B cell (primary cell): ENCODE data around the gene CDS1. TPM values are rescaled to one million over a fixed set of nuclear protein-coding genes. Genes with fewer than 3 reads are reported as not detected.

Source experiments
- ATAC-seq: fragments of 200-7000 bp; cut with Tn5 transposase; one replicate; pipeline ENCODE4 v1.10.0; 2021; ENCODE audit warnings: low read depth, mild to moderate bottlenecking, moderate number of reproducible peaks, moderate library complexity
- CTCF ChIA-PET: fragments of 350-600 bp; sonication (Branson Sonifier 250); formaldehyde crosslinking; loops from one replicate; lab custom pipeline; 2021; ENCODE audit warnings: antibody characterized with exemption, inconsistent platforms; lab: Charles Lee
- POLR2A ChIA-PET: fragments of 350-600 bp; sonication (Branson Sonifier 250); formaldehyde crosslinking; loops from one replicate; lab custom pipeline; 2021; ENCODE audit warnings: antibody characterized with exemption; lab: Charles Lee
- DNase-seq: peaks from one replicate; pipeline ENCODE4 v3.0.0; 2013
- H2AFZ ChIP-seq: 2 replicates; pipeline ENCODE4 v1.6.1; 2012; ENCODE audit warnings: mild to moderate bottlenecking, low read depth, low read length; ENCODE audit not compliant: insufficient read depth, poor library complexity, severe bottlenecking
- H3K27ac ChIP-seq, 2 donors: 1 replicate in 1 of 2; 2 replicates in 1 of 2; pipeline ENCODE4 v1.5.1; 2012 to 2013; ENCODE audit warnings: low read length in 2 of 2, mild to moderate bottlenecking in 2 of 2, moderate library complexity in 1 of 2
- H3K27me3 ChIP-seq, 4 experiments: fragments of 200-600 bp in 1 of 4; sonication (generic) in 1 of 4; replicated peaks in 1 of 4; 1 replicate in 2 of 4; 2 replicates in 2 of 4; pipeline versions ENCODE4 v1.6.1 to v1.7.0; 2013 to 2016; ENCODE audit warnings: low read length in 3 of 4, mild to moderate bottlenecking in 2 of 4, mixed read lengths in 1 of 4, moderate library complexity in 1 of 4; ENCODE audit not compliant: insufficient read depth in 4 of 4, control insufficient read depth in 3 of 4; ENCODE audit errors: control extremely low read depth in 1 of 4
- H3K36me3 ChIP-seq, 2 experiments: replicated peaks in 1 of 2; 1 replicate in 1 of 2; 2 replicates in 1 of 2; pipeline versions ENCODE4 v1.6.1 to v1.7.1; 2013; ENCODE audit warnings: low read length in 1 of 2; ENCODE audit not compliant: insufficient read depth in 2 of 2, control insufficient read depth in 1 of 2; ENCODE audit errors: control extremely low read depth in 1 of 2, extremely low read depth in 1 of 2
- H3K4me1 ChIP-seq, 2 donors: fragments of 200-600 bp in 1 of 2; sonication (generic) in 1 of 2; 1 replicate in 1 of 2; 2 replicates in 1 of 2; pipeline versions ENCODE4 v1.5.1 to v1.6.1; 2013 to 2017; ENCODE audit warnings: low read length in 2 of 2; ENCODE audit not compliant: control insufficient read depth in 2 of 2, insufficient read depth in 2 of 2
- H3K4me2 ChIP-seq: replicated peaks from 2 replicates; pipeline ENCODE3; 2012; ENCODE audit warnings: mild to moderate bottlenecking, low read depth, low read length; ENCODE audit not compliant: poor library complexity, severe bottlenecking
- H3K4me3 ChIP-seq, 5 experiments: fragments of 200-600 bp in 1 of 5; sonication (generic) in 1 of 5; 1 replicate in 3 of 5; 2 replicates in 2 of 5; pipeline versions ENCODE4 v1.5.1 to v1.7.0; 2011 to 2016; ENCODE audit warnings: low read length in 4 of 5, mild to moderate bottlenecking in 4 of 5, low read depth in 2 of 5, control low read depth in 1 of 5, moderate library complexity in 1 of 5; ENCODE audit not compliant: insufficient read depth in 1 of 5; ENCODE audit errors: control extremely low read depth in 1 of 5, extremely low read depth in 1 of 5
- H3K79me2 ChIP-seq: fragments of 200-600 bp; sonication (generic); one replicate; pipeline ENCODE4 v1.6.0; 2016; ENCODE audit warnings: low read length; ENCODE audit not compliant: control insufficient read depth, insufficient read depth
- H3K9ac ChIP-seq: fragments of 200-600 bp; sonication (generic); 2 replicates; pipeline ENCODE4 v1.6.1; 2017; ENCODE audit warnings: mild to moderate bottlenecking, low read length, moderate library complexity
- H3K9me3 ChIP-seq, 3 donors: one replicate each; pipeline versions ENCODE4 v1.6.1 to v1.7.1; 2013; ENCODE audit warnings: low read length in 2 of 3; ENCODE audit not compliant: control insufficient read depth in 2 of 3, insufficient read depth in 1 of 3; ENCODE audit errors: control extremely low read depth in 1 of 3
- H4K20me1 ChIP-seq: 2 replicates; pipeline ENCODE4 v1.6.0; 2012; ENCODE audit warnings: mild to moderate bottlenecking, low read length; ENCODE audit not compliant: insufficient read depth, control insufficient read depth, poor library complexity, severe bottlenecking
- H3K27ac Mint-ChIP-seq: one replicate; pipeline ENCODE4 v1.8.0; 2021; ENCODE audit warnings: mixed read lengths
- H3K27me3 Mint-ChIP-seq: one replicate; pipeline ENCODE4 v1.8.0; 2021; ENCODE audit warnings: mixed read lengths
- H3K4me1 Mint-ChIP-seq: one replicate; pipeline ENCODE4 v1.8.0; 2021; ENCODE audit warnings: mixed read lengths
- H3K4me3 Mint-ChIP-seq: one replicate; pipeline ENCODE4 v1.8.0; 2021; ENCODE audit warnings: mixed read lengths
- H3K9me3 Mint-ChIP-seq: one replicate; pipeline ENCODE4 v1.8.0; 2022; ENCODE audit warnings: mixed read lengths; ENCODE audit not compliant: insufficient read depth
- EZH2 ChIP-seq: IDR thresholded peaks from 2 replicates; pipeline ENCODE4 v1.6.1; 2012; ENCODE audit warnings: borderline replicate concordance, low read depth, mild to moderate bottlenecking, moderate library complexity, low read length; ENCODE audit not compliant: insufficient read depth, poor library complexity, severe bottlenecking
- WGBS: methylation state at CpG from one replicate; pipeline ENCODE4 v1.1.5; 2013; ENCODE audit warnings: missing lambda C conversion rate; ENCODE audit not compliant: insufficient coverage; 5-methylcytosine and 5-hydroxymethylcytosine counted together
- intact Hi-C: fragments of 100-400 bp; cut with micrococcal nuclease; formaldehyde crosslinking; loops from one replicate; pipeline ENCODE4 v1.10.0; 2022
- polyA plus RNA-seq: library from polyadenylated mRNA; depleted of rRNA; stranded (reverse); fragments of >200 nt; gene quantifications from 2 replicates; pipeline ENCODE4 v1.2.3, GENCODE V29; 2012
- total RNA-seq, 2 donors: library from RNA; stranded (reverse); fragments of 120-200 nt in 1 of 2; gene quantifications; 1 replicate in 1 of 2; 2 replicates in 1 of 2; pipeline versions ENCODE4 v1.2.3 to v1.2.4, GENCODE V29; 2013 to 2022
- TF ChIP-seq, protein P1 (sequence below): fragments of 200-600 bp; IDR thresholded peaks from one replicate; pipeline ENCODE4 v1.8.0; 2022; ENCODE audit warnings: antibody characterized with exemption, mild to moderate bottlenecking

CDS1 gene
- total and polyA plus RNA-seq, 2 donors (not counting 1 experiment from before 2014, with no cell fraction given), result 0.03 to 0.15 TPM

DNA sequence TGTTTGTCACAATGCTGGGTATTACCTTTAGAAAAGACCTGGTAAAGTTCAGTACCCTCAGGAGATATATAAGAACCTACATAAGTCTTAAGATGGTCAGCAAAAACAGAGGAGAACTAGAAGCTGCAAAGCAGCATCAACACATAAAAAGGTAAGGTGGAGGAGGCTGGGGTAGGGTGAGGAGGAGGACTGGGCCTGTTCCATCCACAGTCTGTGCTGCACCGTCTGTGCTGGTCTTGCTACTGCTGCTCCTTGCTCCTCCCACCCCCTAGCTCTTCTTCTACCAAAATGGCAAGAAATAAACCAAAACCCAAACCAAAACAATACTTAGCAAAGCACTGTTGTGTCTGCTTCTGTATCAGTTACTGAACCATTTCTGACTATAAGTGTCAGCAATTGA lies 102.2 kb downstream of the CDS1 start:
- intact Hi-C loops, result no loop called here
- Histone ChIP-seq H3K4me1 (no peaks in the 10 kb centered on the region), H3K4me2 (no peak overlapping the region), H4K20me1 (no peaks in the 10 kb centered on the region), H2AFZ (no peak overlapping the region), H3K27me3 (no peaks in the 10 kb centered on the region), H3K9me3 (no peaks in the 10 kb centered on the region), H3K9ac (no peak overlapping the region), H3K36me3 (no peaks in the 10 kb centered on the region), H3K27ac (no peak overlapping the region), H3K79me2 (no peaks in the 10 kb centered on the region), H3K4me3 (no peak overlapping the region)
- H3K4me1 Mint-ChIP-seq, result no peaks in the 10 kb centered on the region
- H3K27ac Mint-ChIP-seq, result no peak overlapping the region
- no CpG with 5 or more reads among the region's 1 CpG for WGBS
- no peak for ATAC-seq
- POLR2A ChIA-PET, result no interaction called here
- CTCF ChIA-PET, result no interaction called here
- no peaks in the 10 kb centered on the region for H3K9me3 Mint-ChIP-seq
- TF ChIP-seq, protein P1, sequence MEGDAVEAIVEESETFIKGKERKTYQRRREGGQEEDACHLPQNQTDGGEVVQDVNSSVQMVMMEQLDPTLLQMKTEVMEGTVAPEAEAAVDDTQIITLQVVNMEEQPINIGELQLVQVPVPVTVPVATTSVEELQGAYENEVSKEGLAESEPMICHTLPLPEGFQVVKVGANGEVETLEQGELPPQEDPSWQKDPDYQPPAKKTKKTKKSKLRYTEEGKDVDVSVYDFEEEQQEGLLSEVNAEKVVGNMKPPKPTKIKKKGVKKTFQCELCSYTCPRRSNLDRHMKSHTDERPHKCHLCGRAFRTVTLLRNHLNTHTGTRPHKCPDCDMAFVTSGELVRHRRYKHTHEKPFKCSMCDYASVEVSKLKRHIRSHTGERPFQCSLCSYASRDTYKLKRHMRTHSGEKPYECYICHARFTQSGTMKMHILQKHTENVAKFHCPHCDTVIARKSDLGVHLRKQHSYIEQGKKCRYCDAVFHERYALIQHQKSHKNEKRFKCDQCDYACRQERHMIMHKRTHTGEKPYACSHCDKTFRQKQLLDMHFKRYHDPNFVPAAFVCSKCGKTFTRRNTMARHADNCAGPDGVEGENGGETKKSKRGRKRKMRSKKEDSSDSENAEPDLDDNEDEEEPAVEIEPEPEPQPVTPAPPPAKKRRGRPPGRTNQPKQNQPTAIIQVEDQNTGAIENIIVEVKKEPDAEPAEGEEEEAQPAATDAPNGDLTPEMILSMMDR, result no peak
- no peak for TF ChIP-seq EZH2
- H3K4me3 Mint-ChIP-seq, result no peak overlapping the region
- no peak for DNase-seq
- no peaks in the 10 kb centered on the region for H3K27me3 Mint-ChIP-seq

DNA sequence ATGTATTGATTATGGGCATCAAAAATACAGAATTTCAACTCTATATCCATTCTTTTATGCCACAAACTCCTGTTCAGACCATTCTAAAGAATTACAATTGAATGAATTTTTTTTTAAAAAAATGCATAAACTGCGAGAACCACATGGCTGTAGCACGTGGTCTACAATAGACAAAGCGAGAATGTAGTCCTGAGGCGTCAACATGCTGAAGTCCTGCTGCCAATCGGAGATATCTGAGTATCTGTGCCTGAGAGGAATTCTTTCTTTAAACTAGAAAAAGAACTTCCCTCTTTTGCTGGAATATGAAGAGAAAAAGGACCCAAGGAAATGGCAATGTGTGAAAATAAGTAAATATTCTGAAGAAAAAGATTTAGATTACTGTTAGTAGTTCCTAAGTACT lies 105.7 kb downstream of the CDS1 start:
- WGBS, result 89% methylated on average over 4 of the region's 5 CpGs
- intact Hi-C loops, result no loop called here
- POLR2A ChIA-PET, result no interaction called here

More for the DNA sequence above, 105.7 kb downstream of the CDS1 start:
- H3K27ac ChIP-seq, result no peak overlapping the region
- no peaks in the 10 kb centered on the region for H3K4me1 Mint-ChIP-seq
- H3K27me3 Mint-ChIP-seq, result no peaks in the 10 kb centered on the region
- DNase-seq, result no peak
- H3K4me2 ChIP-seq, result no peak overlapping the region
- TF ChIP-seq EZH2, result no peak
- TF ChIP-seq, protein P1, result no peak
- H3K79me2 ChIP-seq, result no peaks in the 10 kb centered on the region
- no peaks in the 10 kb centered on the region for H3K9me3 ChIP-seq
- no peaks in the 10 kb centered on the region for H3K9me3 Mint-ChIP-seq
- H2AFZ ChIP-seq, result no peak overlapping the region
- H4K20me1 ChIP-seq, result no peaks in the 10 kb centered on the region
- no peak overlapping the region for H3K4me3 Mint-ChIP-seq
- no peak overlapping the region for H3K4me3 ChIP-seq
- H3K36me3 ChIP-seq, result no peaks in the 10 kb centered on the region
- no peak overlapping the region for H3K9ac ChIP-seq
- ATAC-seq, result no peak
- no peaks in the 10 kb centered on the region for H3K4me1 ChIP-seq
- H3K27ac Mint-ChIP-seq, result no peak overlapping the region
- H3K27me3 ChIP-seq, result no peaks in the 10 kb centered on the region
- CTCF ChIA-PET, result no interaction called here
